Stimulated activated CD8-positive, alpha-beta memory T cell treated with anti-CD3 and anti-CD28 coated beads, Interleukin-4, amount 100 ng/mL, for 1 hour (primary cell): ENCODE data around the gene STK32C.

ENCODE experiments used
- DNase-seq, 2 donors: peaks; one replicate each; pipeline ENCODE4 v3.0.0-alpha.2; 2020; ENCODE audit warnings: low read depth in 2 of 2, low spot score in 1 of 2

STK32C gene

DNA sequence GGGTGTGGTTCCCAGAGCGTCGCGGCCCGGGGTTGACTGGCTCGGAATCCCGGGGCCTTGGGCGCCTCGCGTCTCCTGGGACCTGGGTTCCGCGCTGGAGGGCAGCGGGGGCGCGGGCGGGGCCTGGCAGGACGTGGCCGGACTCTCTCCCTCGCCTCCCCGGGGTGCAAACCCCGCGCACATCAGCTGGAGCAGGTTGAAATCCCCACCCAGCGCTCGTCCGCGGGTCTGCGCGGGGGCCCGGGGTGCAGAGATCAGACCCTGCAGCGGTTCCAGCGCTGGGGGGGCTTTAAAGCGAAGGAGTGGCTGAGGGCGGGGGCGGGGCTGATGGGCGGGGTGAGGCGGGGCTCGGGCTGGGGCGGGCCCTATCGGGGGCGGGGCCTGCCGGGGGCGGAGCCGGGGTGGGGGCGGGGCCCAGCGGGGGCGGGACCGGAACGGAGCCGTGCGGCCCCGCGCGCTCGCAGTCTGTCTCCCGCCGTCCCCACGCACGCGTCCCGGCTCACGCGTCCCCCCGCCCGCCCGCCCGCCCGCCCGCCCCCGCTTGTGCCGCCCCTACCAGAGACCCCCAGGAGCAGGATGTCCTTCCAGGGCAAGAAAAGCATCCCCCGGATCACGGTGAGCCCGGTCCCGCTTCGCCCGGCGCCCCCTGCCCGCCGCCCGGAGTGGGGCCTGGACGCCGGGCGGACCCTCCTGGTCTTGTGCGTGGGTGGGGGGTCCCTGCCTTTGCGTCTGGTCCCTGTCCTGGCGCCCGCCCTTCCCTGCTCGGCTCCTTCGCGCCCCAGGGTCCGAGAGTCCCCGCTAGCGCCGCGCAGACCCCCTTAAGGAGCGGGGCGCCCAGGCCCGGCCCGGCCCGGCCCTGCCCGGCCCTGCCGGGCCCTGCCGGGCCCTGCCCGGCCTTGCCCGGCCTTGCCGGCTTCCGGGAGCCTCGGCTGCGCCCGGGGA, 121.0 kb downstream of the STK32C start, which contains the start of gene DPYSL4:
TSS of gene DPYSL4 (plus strand) at position 461 of the 942 bp plus-strand sequence. CDS start at position 577, 116 bp downstream.
- no peak for DNase-seq

DNA sequence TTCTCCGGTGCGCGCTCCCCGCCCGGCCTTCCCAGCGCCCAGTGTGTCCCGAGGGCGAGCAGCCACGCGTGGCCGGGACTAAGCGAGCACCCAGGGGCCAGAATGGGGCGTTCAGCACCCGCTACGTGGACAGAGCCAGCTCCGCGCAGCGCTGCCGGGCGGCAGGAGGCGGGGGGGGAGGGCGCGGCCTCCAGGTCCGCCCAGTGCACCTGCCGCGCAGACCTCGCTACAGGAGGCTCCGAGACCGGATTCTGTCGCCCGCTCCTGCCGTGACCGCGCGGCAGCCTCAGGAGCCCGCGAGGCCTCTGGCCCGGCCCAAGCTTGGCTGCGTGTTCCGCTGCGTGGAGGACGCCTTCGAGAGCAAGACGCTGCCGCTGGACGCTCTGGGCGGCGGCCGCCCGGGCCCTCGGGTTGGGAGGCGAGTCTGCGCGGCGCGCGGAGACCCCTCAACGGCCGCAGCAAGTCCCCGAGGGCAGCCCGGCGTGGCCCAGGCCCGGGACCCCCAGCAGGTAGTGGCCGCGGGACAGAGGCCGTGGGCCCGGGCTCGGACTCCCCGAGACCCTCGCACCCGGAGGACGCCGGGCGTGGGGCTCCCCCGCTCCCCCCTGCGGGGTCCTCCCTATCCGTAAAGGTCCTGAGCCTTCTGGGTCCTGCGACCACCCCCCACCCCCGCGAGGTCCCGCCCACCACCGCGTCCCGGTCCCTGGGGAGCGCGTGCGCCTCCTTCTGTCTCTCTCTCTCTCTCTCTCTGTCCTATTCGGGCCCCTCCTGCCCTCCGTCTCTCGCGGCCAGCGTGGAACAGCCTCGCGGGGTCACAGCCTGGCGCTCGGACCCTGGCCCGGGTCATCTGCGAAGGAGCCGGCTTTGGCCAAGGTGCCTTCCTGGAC, 121.9 kb downstream of the STK32C start:
- DNase-seq = no peak

DNA sequence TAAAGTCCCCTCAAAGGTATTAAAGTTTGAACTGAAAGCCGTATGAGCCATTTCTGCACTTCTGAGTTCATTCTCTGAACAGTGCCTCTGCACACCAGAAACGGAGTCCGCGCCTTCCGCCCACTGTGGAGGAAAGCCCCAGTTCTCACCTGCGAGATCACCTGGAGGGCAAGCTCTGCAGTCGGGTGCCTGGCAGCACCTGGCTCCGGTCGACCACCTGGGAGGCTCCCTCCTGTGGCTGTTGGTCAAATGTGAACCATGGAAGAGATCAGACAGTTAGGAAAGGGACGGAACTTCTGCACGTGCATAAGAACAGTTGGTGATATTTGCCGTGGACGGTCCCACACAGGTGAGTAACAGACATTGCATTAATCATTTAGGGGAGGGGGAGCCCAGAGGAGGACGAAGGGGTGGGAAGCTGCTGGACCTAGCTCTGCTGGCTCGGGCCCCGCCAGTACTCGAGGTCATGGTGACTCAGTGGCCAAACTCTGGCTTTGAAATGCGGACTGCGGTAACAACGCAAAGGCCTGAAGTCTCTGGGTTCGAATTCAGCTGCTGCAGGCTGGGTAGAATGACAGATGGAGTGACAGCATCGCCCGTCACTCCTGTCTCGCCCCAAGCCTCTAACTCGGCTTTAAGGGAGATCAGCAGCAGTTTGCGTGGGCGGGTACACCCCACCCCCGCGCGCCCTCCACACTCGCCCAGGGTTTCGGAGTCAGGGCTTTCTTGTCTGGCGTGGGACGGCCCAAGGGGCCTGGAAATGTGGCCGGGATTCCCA, 122.7 kb downstream of the STK32C start:
- no peak for DNase-seq

DNA sequence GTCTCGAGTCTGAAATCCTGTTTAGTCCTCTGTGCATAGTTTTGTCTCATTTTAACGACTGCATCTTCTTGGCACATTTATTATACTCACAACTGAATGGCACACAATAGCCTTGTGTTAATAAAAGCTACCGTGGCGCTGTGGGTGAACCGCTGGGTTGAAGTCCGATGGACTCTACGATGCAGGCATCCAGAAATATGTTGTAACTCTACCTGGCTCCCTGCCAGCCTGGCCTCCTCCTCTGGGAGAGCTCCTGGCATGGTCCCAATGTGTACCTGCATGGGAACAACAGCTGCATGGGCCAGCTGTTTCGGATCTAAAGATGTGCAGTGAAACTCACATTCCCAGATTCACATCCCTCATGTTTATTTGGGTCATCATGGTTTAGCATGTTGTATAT, 124.7 kb downstream of the STK32C start:
- DNase-seq = no peak

DNA sequence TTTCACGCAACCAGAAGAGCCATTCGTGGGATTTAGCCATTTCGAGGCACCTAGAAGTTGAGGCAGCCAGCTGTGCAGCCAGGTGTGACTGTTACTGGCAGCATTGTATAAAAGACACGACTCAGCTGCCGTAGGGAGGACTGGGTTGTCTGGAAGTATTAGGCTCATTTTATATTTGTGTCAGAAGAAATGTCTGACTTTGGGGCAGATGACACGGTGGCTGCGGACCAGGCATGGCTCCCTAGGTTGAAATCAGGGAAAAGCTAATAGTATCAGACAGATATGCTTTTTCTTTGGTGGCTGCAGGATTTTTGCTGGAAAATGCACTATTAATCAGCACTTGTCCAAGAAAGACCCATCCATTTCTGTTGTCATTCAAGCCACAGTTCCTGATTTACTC, 125.2 kb downstream of the STK32C start:
- DNase-seq = no peak

DNA sequence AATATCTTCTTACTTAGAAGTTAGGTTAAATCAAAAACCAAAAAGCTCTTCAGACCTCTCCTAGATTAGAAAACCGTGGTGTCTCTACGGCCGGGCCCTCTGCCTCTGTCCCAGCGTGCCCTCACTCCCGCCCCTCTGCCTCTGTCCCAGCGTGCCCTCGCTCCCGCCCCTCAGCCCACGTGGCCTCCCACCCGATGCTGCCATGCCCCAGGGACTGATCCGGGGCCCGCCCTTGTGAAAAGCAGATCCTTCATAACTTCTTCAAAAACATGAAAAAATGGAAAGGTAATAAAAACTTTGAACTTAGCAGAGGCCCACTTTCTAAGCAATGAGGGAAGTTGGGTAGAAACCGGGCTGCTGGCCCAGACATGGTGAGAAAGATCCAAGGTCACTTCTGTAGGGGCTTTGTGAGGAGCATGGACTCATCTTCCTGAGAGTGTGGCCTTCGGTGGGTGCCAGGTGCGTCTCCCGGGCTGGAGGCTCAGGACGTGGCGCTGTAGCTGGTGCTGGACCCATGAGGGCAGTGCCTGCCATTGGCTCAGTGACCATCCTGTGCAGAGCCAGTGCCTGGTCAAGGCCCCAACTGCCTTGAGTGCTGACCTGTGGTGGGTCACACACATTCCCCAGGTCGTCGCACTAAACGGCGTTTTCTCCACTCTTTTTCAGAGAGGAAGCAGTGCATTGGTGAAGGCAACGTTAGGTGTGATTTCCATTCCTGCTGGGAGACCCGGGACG, 125.9 kb downstream of the STK32C start:
- no peak for DNase-seq

DNA sequence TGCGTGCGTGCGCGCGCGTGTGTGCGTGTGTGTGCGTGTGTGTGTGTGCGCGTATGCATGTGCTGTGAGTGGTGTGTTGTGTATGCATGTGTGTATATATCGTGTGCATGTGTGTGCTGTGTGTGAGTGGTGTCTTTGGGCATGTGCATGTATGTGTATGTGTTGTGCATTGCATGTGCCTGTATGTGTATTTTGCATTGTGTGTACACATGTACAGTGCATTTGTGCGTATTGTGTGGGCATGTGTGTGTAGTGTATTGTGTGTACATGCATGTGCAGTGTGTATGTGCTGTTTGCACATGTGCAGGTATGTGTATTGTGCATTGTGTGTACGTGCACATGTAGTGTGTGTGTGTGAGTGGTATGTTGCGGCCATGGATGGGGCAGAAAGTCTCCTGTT, 127.0 kb downstream of the STK32C start:
- no peak for DNase-seq

DNA sequence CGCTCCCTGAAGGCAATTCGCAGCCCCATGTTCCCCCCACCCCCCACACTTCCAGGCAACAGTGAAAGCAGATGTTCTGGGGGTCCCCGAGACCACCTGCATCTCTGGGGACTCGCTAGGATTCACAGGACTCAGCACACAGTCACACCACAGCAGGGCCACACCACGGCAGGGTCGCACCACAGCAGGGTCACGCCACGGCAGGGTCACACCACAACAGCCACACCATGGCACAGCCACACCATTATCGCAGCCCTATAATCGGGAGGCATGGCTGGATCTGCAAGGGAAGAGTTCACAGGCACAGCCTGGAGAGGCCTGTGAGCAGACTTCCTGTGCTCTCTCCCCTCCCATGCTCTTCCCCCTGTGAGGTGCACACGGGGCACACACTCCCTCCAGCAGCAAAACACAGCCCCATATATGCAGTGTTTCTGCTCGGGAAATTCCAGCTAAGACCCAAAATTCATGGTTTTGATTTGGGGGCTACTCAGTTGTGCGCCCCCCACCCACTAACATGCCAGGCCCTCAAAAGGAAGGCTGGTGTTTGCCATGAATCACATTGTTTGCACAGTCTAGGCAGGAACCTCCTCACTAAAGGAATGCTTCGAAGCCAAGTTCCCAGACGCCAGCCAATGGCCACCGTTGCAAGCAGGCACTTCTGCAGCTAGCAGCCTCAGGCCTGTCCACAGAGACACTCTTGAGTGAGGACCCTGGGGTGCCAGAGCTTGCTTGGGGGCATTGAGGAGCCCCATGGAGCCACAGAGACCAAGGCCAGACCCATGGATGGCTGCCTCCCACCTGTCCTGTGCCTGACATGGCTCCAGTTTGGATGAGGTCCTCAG, 128.0 kb downstream of the STK32C start:
- DNase-seq = no peak

DNA sequence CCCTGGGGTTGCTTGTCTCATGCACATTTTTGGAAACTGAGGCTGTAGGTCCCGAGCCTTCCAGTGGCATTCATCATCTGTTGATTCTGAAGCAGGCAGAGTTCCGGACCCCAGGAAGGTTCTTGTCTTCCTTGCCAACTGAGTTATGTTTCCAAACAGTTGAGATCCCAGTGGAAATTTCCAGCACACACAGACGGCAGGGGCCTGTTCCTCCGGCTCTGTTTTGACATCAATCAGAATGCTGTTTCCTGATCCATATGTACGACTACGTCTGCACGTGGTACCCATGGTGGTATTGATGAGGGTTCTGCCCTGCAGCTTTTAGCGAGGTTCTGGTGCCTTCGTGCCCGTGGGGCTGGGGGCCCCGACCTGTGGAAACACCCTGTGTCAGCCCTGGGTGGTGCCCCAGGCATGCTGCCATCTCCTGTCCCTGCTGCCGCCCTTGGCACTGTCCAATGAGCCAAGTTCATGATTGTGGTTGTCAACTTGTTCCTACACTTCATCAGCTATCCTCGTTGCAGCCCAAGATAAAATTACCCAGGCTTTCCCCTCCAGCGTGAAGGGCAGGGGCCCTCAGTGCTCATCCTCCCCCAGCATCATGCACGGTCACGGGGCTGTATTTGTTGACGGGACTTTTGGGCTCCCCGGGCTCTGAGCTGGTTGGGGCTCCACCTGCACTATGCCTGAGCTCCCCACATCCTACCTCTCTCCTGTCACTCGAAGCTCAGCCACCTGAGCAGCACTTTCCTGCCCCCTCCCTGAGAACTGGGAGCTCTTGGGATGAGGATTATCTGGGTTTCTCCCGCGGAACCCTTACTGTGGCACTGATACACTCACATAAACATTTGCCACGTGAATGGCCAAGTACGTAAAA, 128.8 kb downstream of the STK32C start:
- no peak for DNase-seq

DNA sequence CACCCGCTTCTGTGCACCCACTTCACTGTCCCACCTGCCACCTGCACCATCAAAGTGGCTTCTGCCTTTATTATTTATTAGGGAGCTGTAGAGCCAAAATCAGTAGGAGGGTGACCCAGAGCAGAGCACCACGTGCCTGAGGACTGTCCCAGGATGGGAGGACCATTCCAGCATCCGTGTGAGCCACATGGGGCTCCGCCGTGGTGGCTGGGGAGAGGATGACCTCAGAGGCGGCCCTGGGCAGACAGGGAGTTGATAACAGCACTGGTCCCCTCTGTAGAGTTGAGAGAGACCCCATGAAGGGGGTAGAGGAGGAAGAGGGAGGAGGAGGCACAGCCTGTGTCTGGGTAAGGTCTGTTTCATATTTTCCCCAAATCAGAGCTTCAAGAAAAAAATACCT, 129.7 kb downstream of the STK32C start:
- no peak for DNase-seq

DNA sequence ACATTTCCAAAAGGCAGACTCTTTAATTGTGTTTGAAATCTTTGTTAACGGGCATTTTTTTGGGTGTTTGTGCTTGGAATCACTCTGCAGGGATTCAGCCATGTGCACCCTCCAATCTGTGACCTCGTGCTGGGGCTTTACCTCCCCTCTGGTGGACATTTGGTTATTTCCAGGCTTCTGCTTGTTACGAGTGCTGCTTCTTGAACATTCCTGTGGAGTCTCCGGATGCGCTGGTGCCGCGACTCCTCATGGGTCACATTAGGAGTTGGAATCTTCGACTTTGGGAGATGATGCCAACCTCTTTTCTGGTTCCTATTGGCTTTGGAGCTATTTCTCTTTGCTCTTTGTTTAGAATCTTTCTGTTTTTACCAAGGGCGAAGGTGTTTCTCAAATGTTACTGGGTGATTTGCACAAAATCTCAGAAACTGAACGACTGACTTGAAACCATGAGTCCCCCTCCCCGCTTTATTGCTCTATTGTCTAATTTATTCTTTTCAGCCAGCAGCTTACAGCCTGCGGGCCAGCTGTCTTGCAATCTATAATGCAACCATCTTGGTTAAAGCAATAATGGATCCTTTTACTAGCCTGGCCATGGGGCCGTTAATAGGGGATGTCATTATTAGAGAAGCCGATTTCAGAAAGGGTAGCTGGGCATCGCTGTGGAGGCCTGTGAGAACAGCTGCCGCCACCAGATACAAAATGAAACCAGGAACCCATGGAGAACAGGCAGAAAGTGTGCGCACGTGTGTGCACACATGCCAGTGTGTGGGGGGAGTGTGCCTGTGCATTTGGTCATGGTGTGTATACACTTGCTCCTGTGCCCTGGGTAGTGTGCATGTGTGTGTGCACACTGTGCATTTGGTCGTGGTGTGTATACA, 130.9 kb downstream of the STK32C start:
- no peak for DNase-seq

DNA sequence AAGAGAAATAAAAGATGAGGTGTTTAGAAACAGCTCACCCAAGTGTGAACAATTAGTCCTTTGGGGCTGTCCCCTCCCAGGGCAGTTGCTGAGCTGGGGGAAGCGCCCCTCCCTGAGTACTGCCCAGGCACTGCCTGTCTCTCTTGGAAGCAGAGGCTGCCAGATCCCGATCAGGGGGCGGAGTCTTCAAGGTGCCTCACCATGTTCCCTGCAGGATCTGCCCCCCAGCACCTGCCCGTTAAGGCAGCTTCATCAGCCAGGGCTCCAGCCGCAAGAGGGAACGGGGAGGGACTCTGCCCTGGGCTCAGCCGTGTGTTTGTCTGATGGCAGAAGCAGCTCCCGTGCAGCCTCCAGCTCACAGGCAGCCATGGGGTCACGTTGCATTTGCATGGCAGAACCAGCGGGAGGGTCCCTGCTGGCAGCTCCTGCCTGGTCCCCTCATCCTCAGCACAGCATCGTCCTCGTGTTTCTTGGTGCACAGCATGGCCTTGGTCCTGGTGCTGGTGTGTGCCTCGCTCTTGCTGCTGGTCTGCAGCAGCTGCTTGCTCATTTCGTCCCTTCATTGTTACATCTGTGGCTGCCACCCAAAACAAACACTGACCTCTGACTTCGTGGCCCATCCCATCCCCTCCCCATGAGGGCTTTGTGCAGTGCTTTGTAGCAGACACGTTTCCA, 131.7 kb downstream of the STK32C start:
- no peak for DNase-seq

DNA sequence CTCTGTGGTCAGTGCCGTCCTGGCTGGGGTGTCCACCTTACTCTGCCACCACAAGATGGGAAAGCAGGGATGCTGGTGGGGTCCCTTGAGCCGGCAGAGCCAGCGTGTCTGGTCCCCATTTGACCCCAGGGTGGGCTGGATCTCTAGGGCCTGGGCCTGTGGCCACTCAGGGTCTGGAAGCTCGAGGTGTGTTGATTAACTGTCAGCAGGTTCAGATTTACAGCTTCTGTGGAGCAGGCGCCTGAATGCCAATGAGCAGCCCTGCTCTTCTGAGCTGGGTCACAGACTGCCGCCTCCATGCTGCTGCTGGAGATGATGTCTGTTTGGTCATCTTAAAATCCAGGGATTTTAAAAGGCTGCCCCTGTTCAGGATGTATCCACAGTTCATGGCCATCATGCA, 132.3 kb downstream of the STK32C start:
- no peak for DNase-seq

DNA sequence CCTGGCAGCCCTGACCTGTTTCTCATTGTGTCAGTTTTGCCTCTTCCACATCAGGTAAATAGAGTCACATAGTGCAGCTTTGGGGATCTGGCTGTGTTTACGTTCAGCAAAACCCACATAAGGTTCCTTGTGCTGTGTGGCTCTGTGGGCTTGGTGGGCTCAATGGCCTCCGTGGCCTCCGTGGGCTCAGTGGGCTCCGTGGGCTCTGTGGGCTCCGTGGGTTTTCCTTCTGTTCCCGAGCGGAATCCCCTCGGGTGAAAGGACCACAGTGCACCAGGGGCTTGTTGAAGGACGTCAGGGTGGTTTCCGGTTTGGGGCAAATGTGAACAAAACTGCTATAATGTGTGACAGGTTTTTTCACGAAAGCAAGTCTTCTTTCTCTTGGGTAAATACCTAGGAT, 133.5 kb downstream of the STK32C start:
- no peak for DNase-seq

DNA sequence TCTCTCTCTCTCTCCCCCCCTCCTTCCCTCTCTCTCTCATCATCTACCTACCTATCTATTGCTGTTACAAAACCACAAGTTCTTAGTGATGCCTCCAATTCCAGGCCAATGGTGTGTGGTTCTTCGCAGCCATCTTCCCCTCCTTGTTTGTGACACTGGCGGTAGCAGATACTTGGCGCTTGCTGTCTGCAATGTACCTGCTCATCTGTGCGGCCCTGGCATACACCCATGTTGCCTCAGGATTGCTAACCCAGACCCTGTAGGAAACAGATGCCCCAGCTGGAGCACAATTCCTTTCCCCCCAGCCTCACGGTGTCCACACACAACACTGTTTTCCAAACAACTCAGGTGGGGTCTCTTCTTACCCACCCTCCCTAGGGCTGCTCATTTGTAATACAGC, 134.6 kb downstream of the STK32C start:
- DNase-seq = no peak

DNA sequence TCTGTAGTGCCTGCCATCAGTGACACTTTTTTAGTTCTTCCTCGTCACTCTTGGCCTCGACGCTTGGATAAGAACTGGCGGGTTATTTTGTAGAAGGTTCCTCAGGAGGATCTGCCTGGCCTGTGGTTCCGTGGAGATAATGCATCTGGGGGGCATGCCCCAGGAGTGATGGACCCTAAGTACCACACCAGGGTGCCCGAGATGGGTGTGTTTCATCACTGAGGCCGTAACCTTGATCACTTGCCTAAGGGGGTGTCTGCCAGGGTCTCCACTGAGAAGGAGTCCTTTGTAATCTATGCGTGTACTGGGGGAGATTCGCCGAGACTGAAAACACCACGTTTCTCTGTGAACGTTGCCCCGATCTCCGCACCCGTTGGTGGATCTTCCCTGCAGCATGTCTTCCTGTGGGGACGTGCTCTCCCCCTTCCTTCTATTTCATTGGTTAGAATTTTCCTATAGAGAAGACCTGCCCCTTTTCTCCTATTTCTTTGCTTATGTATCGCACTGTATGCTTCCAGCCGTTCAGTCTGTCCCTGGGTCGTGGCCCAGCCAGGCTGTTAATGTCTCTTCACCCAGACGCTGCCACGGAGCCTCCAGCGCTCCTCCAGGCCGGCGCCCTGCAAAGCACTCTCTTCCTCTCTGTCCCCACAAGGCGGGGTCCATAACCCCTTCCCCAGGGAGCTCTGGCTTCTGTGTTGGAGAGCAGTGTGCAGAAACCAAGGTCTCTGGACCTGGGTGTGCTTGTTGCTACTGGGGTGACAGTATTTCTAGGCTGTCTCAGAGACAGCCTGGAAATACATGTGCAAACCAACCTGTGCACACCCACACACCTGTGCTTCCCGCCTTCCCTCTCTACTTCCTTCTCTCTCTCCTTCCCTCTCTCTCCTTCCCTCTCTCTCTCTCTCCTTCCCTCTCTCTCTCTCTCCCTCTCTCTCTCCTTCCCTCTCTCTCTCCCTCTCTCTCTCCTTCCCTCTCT, 135.4 kb downstream of the STK32C start:
- DNase-seq = no peak
